Endothelial cell of umbilical vein (primary cell): ENCODE measurements around the gene DNAJC11. TPM values are rescaled to one million over a fixed set of nuclear protein-coding genes. Genes with fewer than 3 reads are reported as not detected.

Source experiments
- BruUV-seq: library from RNA; stranded (reverse); fragments of 400-500 nt; replicated peaks from 2 replicates; lab custom pipeline; 2021; lab: Mats Ljungman, UMichigan
- CTCF ChIA-PET: fragments of 300-600, 350-600 bp; sonication (Branson Sonifier 250); formaldehyde crosslinking; loops from one replicate; lab custom pipeline; 2021; ENCODE audit warnings: antibody characterized with exemption, inconsistent platforms; lab: Charles Lee
- POLR2A ChIA-PET: fragments of 300-600, 350-600 bp; sonication (Branson Sonifier 250); formaldehyde crosslinking; loops from one replicate; lab custom pipeline; 2021; ENCODE audit warnings: antibody characterized with exemption, inconsistent platforms; lab: Charles Lee
- DNase-seq: peaks from one replicate; pipeline ENCODE4 v3.0.0-alpha.2; 2011; ENCODE audit warnings: low read depth, low spot score
- FAIRE-seq: peaks from 2 replicates; lab custom pipeline; 2011; peaks lifted over from hg19 to GRCh38; lab: Jason Lieb, UNC
- H2AFZ ChIP-seq: 2 replicates; pipeline ENCODE4 v1.6.0; 2012; ENCODE audit warnings: low read depth, low read length, control low read depth, inconsistent platforms
- H3K27ac ChIP-seq: 2 replicates; pipeline ENCODE4 v1.5.1; 2011; ENCODE audit warnings: low read depth, mild to moderate bottlenecking, control low read depth, low read length, moderate library complexity; ENCODE audit not compliant: insufficient read depth
- H3K27me3 ChIP-seq, 2 experiments: 2 replicates each; pipeline versions ENCODE4 v1.6.0 to v1.6.1; 2011; ENCODE audit warnings: low read length in 2 of 2, mixed read lengths in 1 of 2; ENCODE audit not compliant: control insufficient read depth in 2 of 2, insufficient read depth in 2 of 2
- H3K36me3 ChIP-seq, 2 experiments: 2 replicates in 1 of 2; 3 replicates in 1 of 2; pipeline ENCODE4 v1.5.1; 2011; ENCODE audit warnings: low read length in 2 of 2, mild to moderate bottlenecking in 1 of 2, moderate library complexity in 1 of 2; ENCODE audit not compliant: control insufficient read depth in 2 of 2, insufficient read depth in 2 of 2; ENCODE audit errors: extremely low read depth in 1 of 2
- H3K4me1 ChIP-seq: 3 replicates; pipeline ENCODE4 v1.5.1; 2011; ENCODE audit warnings: mild to moderate bottlenecking, low read length; ENCODE audit not compliant: control insufficient read depth, insufficient read depth; ENCODE audit errors: extremely low read depth
- H3K4me2 ChIP-seq: 2 replicates; pipeline ENCODE4 v1.6.1; 2011; ENCODE audit warnings: low read length, control low read depth, mixed read lengths; ENCODE audit not compliant: insufficient read depth
- H3K4me3 ChIP-seq, 3 experiments: fragments of 200-600 bp in 1 of 3; sonication (generic), shearing (Covaris generic) in 1 of 3; replicated peaks in 1 of 3; 2 replicates each; pipeline ENCODE4 v1.5.1; 2011 to 2016; ENCODE audit warnings: control low read depth in 3 of 3, low read length in 3 of 3, mild to moderate bottlenecking in 2 of 3, inconsistent platforms in 1 of 3, low read depth in 1 of 3, moderate library complexity in 1 of 3; ENCODE audit not compliant: insufficient read depth in 1 of 3
- H3K79me2 ChIP-seq: 2 replicates; pipeline ENCODE4 v1.6.0; 2012; ENCODE audit warnings: low read length, inconsistent platforms; ENCODE audit not compliant: control insufficient read depth, insufficient read depth
- H3K9ac ChIP-seq: replicated peaks from 2 replicates; pipeline ENCODE3; 2011; ENCODE audit warnings: low read length, control low read depth; ENCODE audit not compliant: insufficient read depth; ENCODE audit errors: extremely low read depth
- H3K9me1 ChIP-seq: replicated peaks from 3 replicates; pipeline ENCODE4 v1.6.0; 2011; ENCODE audit warnings: mild to moderate bottlenecking, low read length; ENCODE audit not compliant: control insufficient read depth, insufficient read depth; ENCODE audit errors: extremely low read depth
- H3K9me3 ChIP-seq: replicated peaks from 2 replicates; pipeline ENCODE4 v1.5.1; 2012; ENCODE audit warnings: low read length, inconsistent platforms; ENCODE audit not compliant: control insufficient read depth, insufficient read depth
- H4K20me1 ChIP-seq: replicated peaks from 2 replicates; pipeline ENCODE3; 2011; ENCODE audit warnings: mild to moderate bottlenecking, low read length; ENCODE audit not compliant: control insufficient read depth, insufficient read depth; ENCODE audit errors: extremely low read depth
- EZH2 ChIP-seq: IDR thresholded peaks from 2 replicates; pipeline ENCODE4 v1.6.1; 2012; ENCODE audit warnings: borderline replicate concordance, low read depth, mild to moderate bottlenecking, moderate library complexity, low read length, inconsistent platforms; ENCODE audit not compliant: severe bottlenecking
- FOS ChIP-seq: IDR thresholded peaks from 2 replicates; pipeline ENCODE4 v1.6.1; 2011; ENCODE audit warnings: mild to moderate bottlenecking, low read length, moderate library complexity, borderline replicate concordance; ENCODE audit not compliant: insufficient read depth
- GATA2 ChIP-seq: IDR thresholded peaks from 2 replicates; pipeline ENCODE4 v1.7.0; 2011; ENCODE audit warnings: low read depth, mild to moderate bottlenecking, moderate library complexity, mixed read lengths, low read length; ENCODE audit not compliant: insufficient read length, insufficient read depth
- JUN ChIP-seq: IDR thresholded peaks from 2 replicates; pipeline ENCODE4 v1.6.1; 2011; ENCODE audit warnings: borderline replicate concordance, low read depth; ENCODE audit not compliant: insufficient read length, insufficient read depth
- MAX ChIP-seq: IDR thresholded peaks from 2 replicates; pipeline ENCODE4 v1.6.1; 2011; ENCODE audit not compliant: insufficient read depth, insufficient read length
- MYC ChIP-seq: IDR thresholded peaks from one replicate; pipeline ENCODE4 v1.6.1; 2011; ENCODE audit warnings: mild to moderate bottlenecking, low read depth, low read length
- POLR2A ChIP-seq: IDR thresholded peaks from 2 replicates; pipeline ENCODE4 v1.6.1; 2012; ENCODE audit warnings: low read depth, mild to moderate bottlenecking, control low read depth, low read length
- POLR2AphosphoS5 ChIP-seq: IDR thresholded peaks from 2 replicates; pipeline ENCODE4 v1.6.1; 2012; ENCODE audit warnings: low read depth, mild to moderate bottlenecking, control low read depth, low read length, moderate library complexity; ENCODE audit not compliant: insufficient read depth
- dilution Hi-C: fragments of 300-500 bp; cut with MboI; formaldehyde crosslinking; loops from one replicate; pipeline ENCODE4 v1.15.0; 2019; ENCODE audit warnings: low sequenced_read_pairs; ENCODE audit not compliant: extremely low pct_ligation_motif_present
- intact Hi-C: fragments of 100-400 bp; cut with micrococcal nuclease; formaldehyde crosslinking; loops from one replicate; pipeline ENCODE4 v1.10.0; 2022
- polyA plus RNA-seq, 4 experiments: library from polyadenylated mRNA; depleted of rRNA in 3 of 4; stranded (reverse) in 3 of 4; unstranded in 1 of 4; fragments of >200 nt; gene quantifications; 2 replicates each; pipeline versions ENCODE4 v1.2.1 to v1.2.3, GENCODE V29; 2011 to 2012; ENCODE audit warnings: missing spikeins in 1 of 4
- total RNA-seq: library from RNA; stranded (reverse); gene quantifications from 2 replicates; pipeline ENCODE4 v1.2.3, GENCODE V29; 2021
- TF ChIP-seq, protein P1 (sequence below), 2 donors: IDR thresholded peaks; 1 replicate in 1 of 2; 2 replicates in 1 of 2; pipeline ENCODE4 v1.5.1; 2011; ENCODE audit warnings: low read length in 2 of 2, mild to moderate bottlenecking in 2 of 2, moderate library complexity in 2 of 2, control low read depth in 1 of 2, inconsistent platforms in 1 of 2, low read depth in 1 of 2; ENCODE audit not compliant: insufficient read depth in 1 of 2; ENCODE audit errors: extremely low read depth in 1 of 2

The DNAJC11 gene
- total and polyA plus RNA-seq, 2 donors (not counting 3 experiments of a cell fraction or from before 2014, with no cell fraction given), result 31.1 to 64.3 TPM

- intact Hi-C loops (no loop called here), dilution Hi-C loops (no loop called here)
- TF ChIP-seq POLR2AphosphoS5 (no peak), MYC (no peak), GATA2 (no peak), FOS (no peak), POLR2A (no peak), EZH2 (no peak), MAX (no peak), JUN (no peak)
- TF ChIP-seq, protein P1, sequence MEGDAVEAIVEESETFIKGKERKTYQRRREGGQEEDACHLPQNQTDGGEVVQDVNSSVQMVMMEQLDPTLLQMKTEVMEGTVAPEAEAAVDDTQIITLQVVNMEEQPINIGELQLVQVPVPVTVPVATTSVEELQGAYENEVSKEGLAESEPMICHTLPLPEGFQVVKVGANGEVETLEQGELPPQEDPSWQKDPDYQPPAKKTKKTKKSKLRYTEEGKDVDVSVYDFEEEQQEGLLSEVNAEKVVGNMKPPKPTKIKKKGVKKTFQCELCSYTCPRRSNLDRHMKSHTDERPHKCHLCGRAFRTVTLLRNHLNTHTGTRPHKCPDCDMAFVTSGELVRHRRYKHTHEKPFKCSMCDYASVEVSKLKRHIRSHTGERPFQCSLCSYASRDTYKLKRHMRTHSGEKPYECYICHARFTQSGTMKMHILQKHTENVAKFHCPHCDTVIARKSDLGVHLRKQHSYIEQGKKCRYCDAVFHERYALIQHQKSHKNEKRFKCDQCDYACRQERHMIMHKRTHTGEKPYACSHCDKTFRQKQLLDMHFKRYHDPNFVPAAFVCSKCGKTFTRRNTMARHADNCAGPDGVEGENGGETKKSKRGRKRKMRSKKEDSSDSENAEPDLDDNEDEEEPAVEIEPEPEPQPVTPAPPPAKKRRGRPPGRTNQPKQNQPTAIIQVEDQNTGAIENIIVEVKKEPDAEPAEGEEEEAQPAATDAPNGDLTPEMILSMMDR (IDR thresholded peaks at IDR 0.05; ENCODE audit: extremely low read depth in 1 of 2, insufficient read depth in 1 of 2, low read depth in 1 of 2, low read length in 2 of 2), result no peak
- POLR2A ChIA-PET, result no interaction called here
- Histone ChIP-seq H3K9ac (no peak overlapping the region), H3K9me1 (no peaks in the 10 kb centered on the region), H2AFZ (no peak overlapping the region), H4K20me1 (no peaks in the 10 kb centered on the region), H3K9me3 (no peaks in the 10 kb centered on the region), H3K36me3 (peaks cover 5 to 13% of the 10 kb centered on the region in 2 experiments), H3K4me3 (no peak overlapping the region), H3K4me2 (no peak overlapping the region), H3K27me3 (no peaks in the 10 kb centered on the region), H3K4me1 (no peaks in the 10 kb centered on the region), H3K79me2 (no peaks in the 10 kb centered on the region), H3K27ac (no peak overlapping the region)
- CTCF ChIA-PET, result no interaction called here
- DNase-seq (no peak), FAIRE-seq (no peak)
- no TSS peak for BruUV-seq
Observed at GRCh38 chr1:6673816-6674398, 27.7 kb downstream of the DNAJC11 start.
